NCI-H2196 (cell line): ENCODE data around the gene USP10.
"Not testable (repeated sequence)": the region's sequence is repeated elsewhere in the genome, so short reads cannot be mapped to it uniquely, and the experiment has no call there.

ENCODE experiments used
- DNase-seq: peaks from one replicate; lab custom pipeline; 2025; ENCODE audit not compliant: unreplicated experiment; lab: John Stamatoyannopoulos, UW

The USP10 gene

DNA sequence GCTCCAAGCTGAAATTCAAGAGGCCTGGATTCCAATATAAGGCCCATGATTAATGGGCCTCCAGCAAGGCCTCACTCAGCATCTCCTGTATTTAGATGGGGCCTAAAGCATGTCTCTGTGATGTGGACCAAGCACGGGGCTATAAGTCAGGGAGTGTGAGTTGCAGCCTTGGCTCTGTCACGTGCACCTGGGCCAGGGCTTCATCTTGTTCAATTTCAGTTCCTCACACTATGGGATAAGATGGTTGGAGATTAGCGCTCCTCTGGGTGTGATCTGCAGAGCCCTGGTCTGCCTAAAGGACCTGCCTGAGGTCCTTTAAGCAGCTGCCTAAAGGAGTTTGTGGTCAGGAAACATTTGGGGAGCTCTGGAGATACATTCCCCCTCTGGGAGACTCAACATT lies 26.2 kb upstream of the USP10 start:
- no peak for DNase-seq

DNA sequence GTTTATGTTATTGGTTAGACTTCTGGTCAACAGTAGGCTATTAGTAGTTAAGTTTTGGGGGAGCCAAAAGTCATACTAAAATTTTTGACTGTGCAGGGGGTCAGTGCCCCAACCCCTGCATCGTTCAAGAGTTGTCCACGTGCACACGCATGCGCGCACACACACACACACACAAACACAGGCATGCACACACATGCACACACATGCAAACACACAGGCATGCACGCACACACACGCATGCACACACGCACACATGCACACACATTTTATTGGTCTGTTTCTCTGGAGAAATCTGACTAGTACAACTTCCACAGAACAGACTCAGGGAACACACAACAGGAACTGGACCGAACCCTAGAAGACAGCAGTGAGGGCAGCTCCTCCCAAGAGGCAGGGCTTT lies 24.4 kb upstream of the USP10 start:
- no peak for DNase-seq

DNA sequence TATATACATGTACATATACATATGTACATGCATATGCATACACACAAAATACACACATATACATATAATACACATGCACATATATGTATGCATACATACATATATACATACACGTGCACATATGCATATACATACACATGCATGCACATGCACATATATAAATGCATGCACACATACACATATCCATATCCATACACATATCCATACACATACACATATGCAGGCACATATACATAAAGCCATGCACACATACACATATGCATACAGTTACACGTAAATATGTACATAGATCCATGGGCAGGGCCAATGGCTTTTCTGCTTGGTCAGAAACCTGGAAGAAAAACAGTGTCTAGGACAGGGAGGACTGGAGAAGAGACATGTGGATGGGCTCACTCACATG lies 23.9 kb upstream of the USP10 start:
- no peak for DNase-seq

DNA sequence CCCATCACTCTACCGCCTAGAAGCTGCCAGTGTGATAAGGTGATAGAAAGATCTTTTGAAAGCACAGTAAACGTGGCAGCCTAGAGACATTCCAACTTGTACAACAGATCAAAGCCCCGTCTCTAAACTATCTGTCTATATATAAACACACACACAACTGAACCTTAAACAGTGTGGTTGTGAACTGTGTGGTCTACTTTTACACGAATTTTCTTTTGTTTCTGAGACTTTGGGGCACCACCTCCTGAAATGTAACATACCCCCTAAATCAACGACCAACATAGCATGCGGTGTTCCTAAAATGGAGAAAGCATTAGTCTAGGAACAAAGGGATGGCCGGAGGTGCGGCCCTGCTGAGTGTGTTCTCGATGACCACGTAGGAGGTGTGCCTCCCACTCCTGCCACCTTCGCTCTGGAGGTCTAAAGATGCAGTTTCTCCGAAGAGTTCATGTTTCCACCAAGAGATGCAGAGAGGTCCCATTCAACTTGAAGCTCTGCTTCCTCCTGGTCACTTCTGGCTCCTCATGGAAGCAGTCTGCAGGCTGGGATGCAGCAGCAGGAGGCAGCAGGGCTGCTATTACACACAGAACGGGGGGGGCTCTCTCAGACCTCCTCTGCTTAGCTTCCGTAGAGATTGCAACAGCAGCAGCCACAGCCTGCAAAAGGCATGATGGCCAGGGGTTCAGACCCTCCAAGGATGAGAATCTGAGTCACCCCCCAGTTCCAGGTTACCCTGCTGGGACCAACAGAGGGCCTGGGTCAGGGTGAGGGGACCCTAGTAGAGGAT lies 22.6 kb upstream of the USP10 start:
- no peak for DNase-seq

DNA sequence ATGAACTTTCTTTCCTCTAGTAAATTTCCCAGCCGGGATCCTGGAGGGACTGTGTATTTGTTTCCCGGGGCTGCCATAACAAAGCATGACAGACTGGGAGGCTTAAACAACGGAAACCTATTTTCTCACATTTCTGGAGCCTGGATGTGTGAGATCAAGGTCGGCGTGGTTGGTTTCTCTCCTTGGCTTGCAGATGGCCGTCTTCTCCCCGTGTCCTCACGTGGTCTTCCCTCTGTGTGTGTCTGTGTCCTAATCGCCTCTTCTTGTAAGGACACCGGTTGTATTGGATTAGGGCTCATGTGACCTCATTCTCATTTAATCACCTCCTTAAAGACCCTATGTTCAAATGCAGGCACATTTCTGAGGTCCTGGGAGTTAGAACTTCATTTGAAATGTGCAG lies 22.0 kb upstream of the USP10 start:
- no peak for DNase-seq

DNA sequence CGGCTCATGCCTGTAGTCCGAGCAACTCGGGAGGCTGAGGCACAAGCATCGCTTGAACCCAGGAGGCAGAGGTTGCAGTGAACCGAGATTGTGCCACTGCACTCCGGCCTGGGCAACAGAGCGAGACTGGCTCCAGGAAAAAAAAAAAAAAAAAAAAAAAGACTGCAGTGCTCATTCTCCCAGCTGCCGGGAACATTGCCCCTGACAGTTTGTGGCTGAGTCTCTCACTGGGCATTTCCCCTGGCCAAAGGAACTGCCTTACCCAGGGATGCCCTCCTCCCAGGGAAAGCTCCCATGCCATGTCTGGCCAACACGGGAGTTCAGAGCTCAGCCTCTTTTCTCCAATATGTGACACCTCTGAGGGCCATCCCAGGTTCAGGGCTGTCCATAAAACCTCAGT lies 21.3 kb upstream of the USP10 start:
- no peak for DNase-seq

DNA sequence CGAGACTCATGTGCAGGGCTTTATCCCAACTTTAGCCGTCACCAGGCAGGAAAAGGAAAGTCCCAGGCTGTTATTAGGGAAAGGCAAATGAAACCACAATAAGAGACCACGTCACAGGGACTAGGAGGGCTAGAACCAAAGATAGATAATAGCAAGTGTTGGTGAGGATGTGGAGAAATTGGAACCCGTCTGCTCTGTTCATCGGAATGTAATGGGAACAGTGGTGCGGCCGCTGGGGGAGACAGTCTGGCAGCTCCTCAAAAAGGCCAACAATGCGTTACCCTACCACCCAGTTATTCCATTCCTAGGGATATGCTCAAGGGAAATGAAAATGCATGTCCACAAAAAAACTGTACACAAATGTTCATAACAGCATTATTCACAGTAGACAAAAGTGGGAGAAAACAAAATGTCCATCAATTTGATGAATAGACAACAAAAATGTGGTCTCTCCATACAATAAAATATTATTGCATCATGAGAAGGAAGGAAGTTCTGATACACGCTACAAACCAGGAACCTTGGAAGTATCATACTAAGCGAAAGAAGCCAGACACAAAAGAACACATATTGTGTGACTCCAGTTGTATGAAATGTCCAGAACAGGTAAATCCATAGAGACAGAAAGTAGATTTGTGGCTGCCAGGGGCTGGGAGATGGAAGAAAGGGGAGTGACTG lies 19.5 kb upstream of the USP10 start:
- no peak for DNase-seq

DNA sequence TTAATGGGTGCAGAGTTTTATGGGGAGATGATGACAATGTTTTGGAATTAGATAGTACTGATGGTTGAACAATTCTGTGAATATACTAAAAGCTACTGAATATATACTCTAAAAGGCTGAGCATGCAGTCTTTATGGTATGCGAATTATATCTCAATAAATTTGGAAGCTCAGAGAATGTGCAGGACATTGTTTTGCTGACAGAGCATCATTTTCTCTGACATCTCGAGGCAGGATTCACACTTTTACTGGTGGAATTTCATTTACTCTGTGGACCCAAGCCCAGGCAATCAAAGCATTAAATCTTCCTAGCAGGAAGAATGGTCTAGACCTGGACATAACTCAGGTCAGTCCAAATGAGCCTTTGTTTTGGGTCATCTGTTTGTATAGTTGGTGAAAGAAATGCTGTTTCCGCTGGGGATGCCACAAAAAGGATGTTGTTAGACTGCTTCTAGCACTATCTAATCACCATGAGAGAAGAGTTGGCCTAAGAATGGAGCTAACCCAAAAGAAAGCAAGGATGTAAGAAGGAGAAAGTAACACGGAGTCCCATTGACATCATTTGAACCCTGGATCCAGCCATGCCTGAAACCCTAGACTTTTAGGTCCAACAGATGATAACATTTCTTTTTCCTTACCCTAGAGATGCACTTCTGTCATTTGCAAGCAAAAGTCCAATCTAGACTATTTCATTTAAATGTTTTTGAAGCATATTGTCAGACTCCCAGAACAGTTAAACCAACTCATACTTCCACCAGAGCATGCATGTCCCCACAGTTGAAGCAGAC lies 18.8 kb upstream of the USP10 start:
- DNase-seq = no peak

DNA sequence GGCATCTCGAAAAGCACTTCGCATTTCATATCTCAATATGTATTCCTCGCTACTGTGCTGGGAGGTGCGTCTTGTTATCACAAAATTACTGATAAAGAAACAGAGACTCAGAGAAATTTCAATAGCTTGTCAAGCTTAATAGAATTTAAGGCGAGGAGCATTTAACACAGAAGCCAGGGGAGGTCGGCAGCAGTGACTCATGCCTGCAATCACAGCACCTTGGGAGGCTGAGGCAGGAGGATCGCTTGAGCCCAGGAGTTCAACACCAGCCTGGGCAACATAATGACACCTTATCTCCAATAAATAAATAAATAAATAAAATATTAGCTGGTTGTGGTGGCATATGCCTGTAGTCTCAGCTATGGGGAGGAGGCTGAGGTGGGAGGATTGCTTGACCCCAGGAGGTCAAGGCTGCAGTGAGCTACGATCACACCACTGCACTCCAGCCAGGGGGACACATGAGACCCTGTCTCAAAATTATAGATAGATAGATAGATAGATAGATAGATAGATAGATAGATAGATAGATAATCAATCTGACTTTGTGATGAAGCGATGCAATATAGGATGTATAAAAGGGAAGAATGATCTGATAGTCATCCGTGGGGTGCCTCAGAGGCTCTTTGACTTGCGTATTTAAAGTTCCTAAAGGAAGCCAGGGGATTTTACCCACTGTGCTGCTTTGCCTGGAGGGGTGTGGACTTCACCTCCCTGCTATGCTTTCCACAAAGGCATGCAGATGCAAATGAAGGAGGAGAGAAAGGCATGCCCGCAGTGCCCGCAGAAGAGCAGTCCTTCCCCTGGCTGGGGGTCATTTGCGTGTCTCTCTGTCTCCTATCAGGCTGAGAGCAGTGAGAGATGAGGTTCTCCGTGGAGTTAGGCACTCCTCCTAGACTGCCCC lies 15.9 kb upstream of the USP10 start:
- DNase-seq = no peak

DNA sequence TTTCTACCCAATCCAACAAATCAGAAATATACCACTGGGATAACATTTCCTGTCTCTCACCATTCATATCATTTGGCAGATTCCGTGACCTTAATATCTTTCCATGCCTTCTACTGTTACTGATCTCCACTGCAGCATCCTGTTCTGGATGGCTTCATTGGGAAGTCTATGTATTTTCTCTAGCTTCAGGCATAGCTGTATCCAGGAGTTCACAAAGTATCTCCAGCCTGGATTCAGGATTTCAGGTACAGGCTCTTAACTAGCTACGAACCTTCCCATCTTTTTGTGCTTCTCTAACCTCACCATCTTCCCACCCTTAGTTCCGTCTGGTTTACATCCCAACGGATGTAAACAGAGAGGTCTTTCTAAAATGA lies 15.2 kb upstream of the USP10 start:
- DNase-seq = no peak

DNA sequence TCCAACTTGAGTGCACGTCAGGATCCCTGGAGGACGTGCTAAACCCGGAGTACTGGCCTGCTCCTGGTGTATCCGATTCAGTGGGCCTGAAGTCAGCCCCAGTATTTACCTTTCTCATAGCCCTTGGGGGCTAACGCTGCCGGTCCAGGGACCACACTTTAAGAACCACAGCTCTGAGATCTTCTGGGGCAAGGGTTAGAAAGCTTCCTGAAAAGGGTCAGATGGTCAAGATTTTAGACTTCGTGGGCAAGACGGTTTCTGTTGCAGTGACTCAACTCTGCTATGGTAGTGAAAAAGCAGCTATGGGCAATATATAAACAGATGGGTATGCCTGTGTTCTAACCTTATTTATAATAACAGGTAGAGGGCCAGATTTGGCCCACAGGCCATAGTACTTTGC lies 14.6 kb upstream of the USP10 start:
- DNase-seq = no peak

DNA sequence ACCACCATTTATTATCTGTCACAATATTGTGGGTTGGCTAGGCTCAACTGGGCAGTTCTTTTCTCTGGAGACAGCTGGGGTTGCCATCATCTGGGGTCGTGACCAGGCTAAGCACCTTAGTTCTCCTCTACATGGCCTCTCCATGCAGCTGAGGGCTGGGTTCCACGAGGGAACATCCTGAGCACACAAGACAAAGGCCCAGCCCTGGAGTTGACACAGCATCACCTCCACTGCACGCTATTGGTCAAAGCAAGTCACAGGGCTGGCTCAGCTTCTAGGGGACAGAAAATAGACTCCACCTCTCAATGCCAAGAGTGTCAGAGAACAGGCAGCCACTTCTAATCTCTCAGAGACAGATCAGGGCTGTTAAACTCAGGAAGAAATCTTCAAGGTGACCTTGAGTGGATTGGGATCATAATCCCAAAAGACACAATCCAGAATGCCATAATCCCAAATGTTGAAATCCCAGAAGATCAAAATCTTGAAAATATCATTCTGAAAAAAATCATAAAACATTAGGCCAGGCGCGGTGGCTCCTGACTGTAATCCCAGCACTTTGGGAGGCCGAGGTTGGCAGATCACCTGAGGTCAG lies 13.0 kb upstream of the USP10 start:
- no peak for DNase-seq

DNA sequence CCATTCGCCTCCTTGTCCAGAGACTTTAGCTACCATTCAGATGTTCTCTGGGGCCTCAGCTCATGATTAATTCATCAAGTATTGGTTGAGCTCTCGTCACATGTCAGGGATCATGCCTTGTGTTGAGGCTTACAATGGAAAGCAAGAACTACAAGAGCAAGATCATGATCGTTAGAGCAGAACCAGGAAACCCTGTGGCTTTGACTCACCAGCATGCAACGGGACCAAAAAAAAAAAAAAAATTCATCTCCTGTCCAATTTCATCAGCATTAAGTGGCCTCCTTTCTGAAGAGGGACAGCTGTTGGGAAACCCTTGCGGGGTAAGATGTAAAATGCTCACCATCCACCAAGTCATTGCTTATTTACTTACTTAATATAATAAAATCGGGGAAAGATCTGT lies 12.1 kb upstream of the USP10 start:
- no peak for DNase-seq

DNA sequence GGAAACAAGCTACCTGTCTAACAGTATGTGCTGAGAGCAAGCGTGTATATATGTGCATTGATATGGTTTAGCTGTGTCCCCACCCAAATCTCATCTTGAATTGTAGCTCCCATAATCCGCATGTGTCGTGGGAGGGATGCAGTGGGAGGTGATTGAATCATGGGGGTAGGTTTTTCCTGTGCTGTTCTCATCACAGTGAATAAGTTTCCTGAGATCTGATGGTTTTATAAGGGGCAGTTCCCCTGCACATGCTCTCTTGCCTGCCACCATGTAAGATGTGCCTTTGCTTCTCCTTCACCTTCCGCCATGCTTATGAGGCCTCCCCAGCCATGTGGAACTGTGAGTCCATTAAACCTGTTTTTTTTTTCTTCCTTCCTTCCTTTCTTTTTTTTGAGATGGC lies 11.6 kb upstream of the USP10 start:
- DNase-seq = not testable (repeated sequence)

DNA sequence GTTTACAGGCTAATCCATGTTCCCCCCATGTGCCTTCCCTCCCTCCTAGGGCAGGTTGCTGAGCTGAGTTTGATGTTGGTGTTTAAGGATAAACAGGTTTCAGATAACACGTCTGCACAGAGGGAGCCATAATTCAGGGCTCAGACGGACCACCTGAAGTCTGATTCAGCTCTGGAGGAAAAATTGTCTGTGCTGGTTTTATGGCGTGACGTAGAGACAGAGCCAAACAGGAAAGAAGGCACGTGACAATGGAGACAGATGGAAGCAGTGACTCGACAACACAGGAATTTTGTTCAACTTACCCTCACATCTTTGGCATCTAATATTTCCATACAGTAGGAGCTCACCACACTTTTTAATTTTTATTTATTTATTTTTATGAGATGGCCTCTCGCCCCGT lies 10.7 kb upstream of the USP10 start:
- no peak for DNase-seq

DNA sequence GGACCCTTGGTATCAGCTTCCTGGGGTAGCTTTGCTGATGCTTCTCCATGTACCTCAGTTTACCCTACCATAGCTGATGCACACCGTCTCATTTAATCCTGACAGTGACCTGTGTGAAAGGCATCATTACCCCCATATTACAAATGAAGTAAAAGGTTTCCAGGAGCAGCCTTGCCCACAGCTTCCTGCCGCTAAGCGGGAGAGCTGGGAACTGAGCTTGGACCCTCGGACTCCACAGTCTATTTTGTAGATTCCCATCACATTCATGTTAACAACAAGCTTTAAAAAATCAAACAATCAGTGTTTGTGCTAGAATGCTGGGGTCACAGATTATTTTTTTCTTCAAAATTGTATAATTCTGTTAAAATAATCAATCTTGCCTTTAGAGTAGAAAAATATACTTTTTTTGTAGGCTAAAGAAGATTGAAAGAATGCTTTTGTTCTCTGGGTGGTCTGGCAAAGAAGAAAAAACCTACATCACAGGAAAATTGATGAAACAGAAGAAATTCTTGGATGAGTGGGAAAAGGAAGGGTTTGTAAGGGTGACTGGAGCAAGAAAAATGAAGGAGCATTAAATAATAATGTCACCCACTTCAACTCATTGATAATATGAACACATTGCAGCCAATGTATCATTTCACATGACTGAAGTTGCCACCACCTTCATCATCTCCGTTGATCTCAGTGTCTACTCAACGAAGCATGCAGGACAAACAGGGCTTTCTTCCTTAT lies 9.5 kb upstream of the USP10 start:
- DNase-seq = no peak

DNA sequence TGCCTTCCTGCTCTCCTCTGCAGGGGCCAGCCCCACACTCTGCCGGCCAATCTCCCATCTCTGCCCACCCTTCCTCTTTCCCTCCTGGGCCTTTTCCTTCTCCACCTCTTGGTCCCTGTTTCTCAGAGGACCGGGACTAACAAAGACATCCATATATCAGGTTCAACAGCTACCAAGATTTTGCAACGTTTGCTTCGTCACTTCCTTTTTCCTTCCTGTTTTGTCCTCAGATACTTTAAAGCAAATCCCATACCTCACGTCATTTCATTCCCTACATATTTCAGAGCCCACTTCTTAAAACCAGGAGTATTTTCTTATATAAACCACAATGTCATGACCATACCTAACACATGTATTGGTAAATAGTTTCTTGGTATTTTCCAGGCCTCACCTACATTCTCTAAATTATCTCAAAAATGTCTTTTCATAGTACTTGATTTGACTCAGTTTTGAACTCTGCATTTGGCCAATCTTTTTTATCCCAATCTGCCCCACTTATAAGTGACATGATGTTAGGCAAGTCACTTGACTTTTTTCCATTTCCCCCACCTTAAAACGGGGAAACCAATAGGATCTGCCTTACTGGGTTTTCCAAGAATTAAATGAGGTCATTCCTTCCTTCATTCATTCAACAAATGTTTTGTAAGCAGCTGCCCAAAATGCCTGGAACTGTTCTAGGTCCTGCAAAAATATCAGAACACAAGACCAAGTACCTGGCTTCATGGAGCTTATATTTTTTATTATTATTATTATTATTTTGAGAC lies 7.2 kb upstream of the USP10 start:
- DNase-seq = no peak

DNA sequence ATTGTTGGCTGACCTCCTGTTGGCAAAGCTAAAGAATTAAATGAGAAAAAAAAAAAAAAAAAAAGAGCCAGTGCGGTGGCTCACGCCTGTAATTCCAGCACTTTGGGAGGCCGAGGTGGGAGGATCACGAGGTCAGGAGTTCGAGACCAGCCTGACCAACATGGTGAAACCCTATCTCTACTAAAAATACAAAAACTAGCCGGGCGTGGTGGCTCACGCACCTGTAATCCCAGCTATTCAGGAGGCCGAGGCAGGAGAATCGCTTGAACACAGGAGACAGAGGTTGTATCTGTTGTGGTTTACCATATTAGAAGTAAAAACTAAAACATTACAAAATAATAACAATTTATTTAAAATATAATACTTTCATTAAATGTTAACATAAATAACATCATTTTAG lies 5.9 kb upstream of the USP10 start:
- not testable (repeated sequence) for DNase-seq

DNA sequence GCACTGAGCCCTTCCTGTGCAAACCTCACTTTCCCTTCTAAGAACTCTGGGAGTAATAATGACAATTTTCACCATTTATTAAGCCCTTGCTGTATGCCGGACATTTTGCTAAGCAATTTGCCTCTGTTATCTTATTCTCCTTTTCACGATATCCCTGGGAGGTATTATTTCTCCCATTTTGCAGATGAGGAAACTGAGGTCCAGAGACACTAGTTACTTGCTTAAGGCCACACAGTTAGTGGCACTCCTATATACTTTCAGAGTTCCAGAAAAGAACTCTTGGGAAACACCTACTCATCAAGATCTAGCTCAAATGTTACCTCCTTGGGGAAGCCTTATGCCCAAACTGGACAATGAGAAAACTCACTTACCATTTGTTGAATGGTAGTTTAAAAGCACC lies 4.8 kb upstream of the USP10 start:
- no peak for DNase-seq
